NCI-H128 (cell line): ENCODE measurements around the gene FNBP1.

Experiments used
- DNase-seq: peaks from one replicate; lab custom pipeline; 2025; ENCODE audit not compliant: unreplicated experiment; lab: John Stamatoyannopoulos, UW

Gene FNBP1

GRCh38 chr9:129863059-129863690, 179.8 kb downstream of the FNBP1 start:
- no peak for DNase-seq

GRCh38 chr9:129861447-129861827, 181.6 kb downstream of the FNBP1 start:
- no peak for DNase-seq

DNA sequence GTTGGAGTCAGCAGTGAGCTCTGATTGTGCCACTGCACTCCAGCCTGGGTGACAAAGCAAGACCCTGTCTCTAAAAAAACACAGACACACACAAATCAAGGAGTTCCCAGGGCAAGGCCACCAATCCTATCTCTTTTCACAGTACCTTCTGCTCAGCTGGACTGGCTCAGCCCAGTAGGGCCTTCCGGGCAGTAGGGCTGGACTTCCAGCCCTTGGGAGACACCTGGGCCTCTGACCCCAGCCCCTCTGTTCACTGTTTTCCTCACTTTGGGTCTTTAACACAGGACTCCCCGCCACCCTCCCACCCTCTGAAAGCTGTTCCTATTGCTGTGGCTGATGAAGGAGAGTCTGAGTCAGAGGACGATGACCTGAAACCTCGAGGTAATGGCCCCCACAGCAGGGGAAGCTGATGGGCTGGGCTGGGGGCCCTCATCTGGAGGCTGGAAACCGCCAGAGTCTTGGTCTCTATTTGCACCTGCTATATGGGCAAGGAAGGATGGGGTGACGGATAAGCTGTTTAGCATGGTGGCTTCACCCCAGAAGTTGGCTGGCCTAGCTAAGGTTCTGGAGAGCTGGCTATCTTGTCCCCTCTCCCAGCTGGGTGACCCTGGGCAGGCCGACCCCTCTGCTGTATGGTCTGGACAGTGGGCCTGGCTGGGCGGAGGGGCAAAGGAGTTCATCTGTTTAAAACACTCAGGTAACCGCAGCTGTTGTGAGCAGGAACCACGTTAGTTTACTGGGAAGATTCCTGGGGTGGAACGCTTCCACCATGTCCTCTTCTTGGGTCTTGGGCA, 182.1 kb downstream of the FNBP1 start:
- no peak for DNase-seq

DNA sequence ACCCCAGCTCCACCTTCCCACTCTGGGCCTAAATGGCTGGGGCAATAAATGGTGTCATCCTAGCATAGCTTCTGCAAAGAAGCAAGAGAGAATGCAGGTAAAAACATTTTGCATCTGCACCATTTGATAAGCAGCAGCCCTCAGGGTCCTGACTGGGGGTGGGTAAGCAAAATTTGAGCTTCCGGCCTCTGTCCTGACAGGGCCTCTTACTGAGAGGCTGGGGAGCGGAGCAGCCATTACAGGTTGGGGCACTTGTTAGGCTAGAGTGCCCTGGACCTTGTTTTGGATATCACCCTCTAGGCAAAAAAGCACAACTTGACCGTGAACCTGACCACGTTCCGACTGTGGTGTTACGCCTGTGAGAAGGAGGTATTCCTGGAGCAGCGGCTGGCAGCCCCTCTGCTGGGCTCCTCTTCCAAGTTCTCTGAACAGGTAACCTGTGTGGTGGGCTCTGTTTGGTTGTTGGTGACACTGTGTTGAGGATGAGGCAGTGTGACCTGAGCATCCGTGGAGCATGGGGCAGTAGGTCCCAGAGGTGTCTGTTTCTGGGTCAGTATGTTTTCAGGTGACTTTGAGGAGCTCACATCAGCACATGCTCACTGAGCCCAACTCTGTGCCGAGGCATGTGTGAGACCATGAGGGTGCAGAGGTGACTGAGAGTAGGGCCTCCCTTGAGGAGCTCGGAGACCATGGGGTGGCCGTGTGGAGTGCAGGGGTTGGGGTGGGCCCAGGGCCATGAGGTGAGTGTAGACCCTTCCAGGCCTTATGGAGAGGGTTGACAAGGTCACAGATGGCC, 184.6 kb downstream of the FNBP1 start:
- DNase-seq, result no peak

DNA sequence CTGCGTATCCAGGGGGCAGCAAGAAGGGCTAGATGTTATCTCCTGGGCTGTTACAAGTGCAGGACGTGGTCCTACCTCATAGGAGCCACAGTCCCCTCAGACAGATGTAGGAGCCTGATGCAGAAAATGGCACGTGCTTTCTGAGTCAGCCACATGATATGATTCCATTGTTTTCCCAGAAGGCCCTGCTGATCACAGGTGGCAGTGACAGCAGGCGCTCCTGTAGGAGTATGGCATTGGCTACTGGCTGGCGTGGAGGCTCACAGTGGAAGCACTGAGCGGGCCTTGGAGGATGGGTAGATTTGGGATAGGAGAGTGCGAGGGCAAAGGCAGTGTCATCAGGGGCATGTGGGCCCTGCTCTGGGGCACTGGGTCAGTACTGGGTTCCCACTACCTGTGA, 185.8 kb downstream of the FNBP1 start:
- DNase-seq, result no peak

DNA sequence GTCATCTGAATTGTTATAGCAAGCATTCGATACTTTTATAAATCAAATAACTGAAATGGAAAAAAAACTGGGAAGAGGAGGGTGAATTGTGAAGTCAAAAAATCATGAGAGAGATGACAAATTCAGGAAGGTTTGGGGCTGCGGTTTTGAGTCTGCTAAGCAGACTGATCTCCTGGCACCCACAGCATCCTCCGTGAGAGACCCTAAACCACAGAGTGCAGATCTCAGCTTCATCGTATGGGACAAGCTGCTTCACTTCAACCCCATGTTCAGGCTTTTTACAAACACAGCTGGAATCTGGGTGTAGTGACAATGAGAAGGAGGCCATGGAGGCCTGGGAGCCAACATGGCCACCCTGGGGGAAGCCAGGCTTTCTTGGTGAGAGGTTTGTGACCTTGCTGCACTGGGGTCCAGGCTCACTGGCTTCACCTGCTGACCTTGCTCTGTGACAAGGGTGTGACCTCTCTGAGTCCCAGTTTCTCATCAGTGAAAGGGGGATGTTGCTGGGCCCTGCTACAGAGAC, 188.3 kb downstream of the FNBP1 start:
- no peak for DNase-seq

- DNase-seq, result no peak
Observed at GRCh38 chr9:129853614-129854013, 189.4 kb downstream of the FNBP1 start.

GRCh38 chr9:129852579-129852978, 190.4 kb downstream of the FNBP1 start:
- no peak for DNase-seq

- no peak for DNase-seq
Observed at GRCh38 chr9:129851821-129852220, 191.2 kb downstream of the FNBP1 start.

- DNase-seq, result no peak
Observed at GRCh38 chr9:129850821-129851550, 192.0 kb downstream of the FNBP1 start.

GRCh38 chr9:129849901-129850300, 193.1 kb downstream of the FNBP1 start:
- DNase-seq, result no peak

DNA sequence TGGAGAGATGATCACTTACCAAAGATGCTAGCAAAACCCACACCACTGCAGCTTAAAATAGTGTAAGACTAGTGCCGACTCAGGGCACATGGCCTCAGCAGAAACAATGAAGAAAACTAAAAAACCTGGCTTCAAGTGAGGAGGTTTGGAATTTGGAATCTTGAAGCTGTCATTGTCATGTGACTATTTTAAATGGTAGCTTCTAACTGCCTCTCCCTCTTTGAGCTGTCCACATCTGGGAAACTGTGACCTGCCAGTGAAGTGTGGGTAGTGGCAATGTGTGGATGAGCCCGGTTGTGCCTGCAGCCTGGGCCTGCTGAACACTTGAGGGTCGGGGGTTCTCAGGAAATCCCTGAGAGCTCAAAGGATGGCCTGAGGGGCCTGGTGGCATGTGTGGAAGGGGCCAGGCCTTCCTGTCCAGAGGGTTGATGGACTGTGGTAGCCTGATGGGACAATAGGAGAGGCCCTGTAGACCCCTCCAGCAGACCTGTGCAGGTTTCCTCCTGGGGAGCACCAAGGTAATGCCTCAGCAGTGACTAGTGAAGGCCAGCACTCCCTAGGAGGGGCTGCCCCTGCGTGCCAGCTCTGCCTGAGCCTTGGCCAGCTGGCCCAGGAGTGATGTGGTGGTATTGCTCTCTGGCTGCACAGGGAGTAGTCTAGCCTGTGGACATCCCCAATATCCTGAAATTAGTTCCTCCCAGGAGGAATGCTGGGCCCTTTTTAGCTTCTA, 194.1 kb downstream of the FNBP1 start:
- DNase-seq, result no peak

DNA sequence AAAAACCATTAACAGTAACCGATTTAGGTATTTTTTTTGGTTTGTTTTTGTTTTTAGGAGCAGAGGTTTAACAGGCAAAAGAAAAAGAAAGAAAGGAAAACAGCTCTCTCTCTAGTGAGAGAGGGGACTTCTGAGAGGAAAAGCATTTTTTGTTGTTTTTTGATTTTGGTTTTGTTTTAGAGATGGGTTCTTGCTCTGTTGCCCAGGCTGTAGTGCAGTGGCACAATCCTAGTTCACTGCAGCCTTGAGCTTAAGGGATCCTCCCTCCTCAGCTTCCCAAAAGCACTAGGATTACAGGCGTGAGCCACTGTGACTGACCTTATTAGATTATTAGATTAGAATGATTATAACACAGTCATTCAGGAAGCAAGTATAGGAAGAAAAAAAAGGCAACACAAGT, 197.6 kb downstream of the FNBP1 start:
- no peak for DNase-seq

- DNase-seq, result no peak
Observed at GRCh38 chr9:129841071-129841470, 201.9 kb downstream of the FNBP1 start.

- peak; percentile 85 for DNase-seq
Observed at GRCh38 chr9:129840034-129840433, 203.0 kb downstream of the FNBP1 start.

DNA sequence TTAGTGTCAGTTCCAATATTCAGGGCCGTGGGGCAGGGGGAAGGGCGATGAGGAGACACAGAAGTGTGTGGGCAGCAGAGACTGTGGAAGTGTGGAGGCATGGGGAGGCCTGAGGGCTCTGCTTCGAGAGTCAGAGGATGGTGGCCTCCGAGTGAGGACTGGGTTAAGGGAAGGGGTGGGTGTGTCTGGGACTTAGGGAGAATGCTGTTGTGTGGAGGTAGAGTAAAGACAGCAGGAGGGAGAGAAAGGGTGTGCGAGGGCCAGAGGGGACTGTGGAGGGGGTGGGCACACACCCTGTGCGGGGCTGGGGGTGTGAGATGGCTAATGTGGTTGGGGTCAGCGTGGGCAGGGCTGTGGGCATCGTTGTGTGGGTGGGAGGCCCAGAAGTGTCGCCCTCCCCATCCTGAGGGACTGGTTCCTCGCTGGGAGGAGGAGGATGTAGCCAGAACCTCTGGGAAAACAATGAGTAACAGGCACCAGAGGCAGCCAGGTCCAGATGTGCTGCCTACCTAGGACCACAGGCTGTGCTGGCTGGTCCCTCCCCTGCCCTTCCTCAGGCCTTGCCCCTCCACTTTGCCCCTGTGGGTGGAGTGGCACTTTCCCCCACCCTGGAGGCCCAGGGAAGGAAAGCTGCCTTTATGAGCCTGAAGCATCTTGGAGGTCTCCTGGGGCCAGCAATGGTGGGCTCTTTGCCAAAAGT, 203.5 kb downstream of the FNBP1 start:
- DNase-seq, result no peak

GRCh38 chr9:129838707-129839259, 204.2 kb downstream of the FNBP1 start:
- no peak for DNase-seq
